Measurements from ENCODE around the gene URB1. TPM values are rescaled to one million over a fixed set of nuclear protein-coding genes. Genes with fewer than 3 reads are reported as not detected.
"Not testable (repeated sequence)": the region's sequence is repeated elsewhere in the genome, so short reads cannot be mapped to it uniquely, and the experiment has no call there.

URB1 gene
- total RNA-seq, 1 donor from 2014 or later = 14.3 TPM

DNA sequence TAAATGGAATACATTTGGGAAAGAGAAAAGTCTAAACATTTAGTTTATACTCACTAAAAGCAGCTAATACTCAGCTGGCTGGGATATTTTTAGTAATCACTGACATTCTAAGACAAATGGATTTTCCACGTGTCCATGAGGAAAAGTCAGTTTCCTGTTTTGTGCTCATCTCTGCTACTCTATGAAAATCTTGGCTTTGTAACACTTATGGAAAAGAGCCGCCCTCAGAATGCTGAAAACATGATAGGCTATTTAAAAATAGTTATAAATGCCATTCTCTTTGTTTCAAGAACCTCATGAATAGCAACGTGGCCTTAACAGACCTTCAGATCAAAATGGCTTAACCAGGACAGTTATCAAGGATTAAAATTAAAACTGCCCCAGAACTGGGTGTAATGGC is 64.2 kb downstream of the URB1 start:
- no peak for DNase-seq (ENCODE audit: low spot score in 2 of 2)

DNA sequence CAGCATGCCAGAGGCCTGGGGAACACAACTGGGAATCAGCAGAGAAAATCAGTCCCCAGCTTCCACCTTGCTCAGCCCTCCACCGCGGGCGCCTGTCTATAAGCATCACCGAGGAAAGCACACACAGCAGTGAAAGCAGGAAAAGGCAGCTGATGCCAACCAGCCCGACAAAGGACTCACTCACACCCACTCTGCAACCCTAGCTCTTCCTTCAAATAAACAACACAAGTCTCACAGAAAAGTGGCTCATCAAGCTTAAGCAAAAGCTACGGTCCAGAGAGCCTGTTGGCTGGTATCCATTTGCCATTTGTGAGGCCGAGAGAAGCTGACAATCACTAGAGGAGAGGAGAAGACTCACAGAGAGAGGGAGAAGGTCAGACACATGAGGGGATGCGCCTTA is 67.1 kb downstream of the URB1 start:
- DNase-seq (ENCODE audit: low spot score in 2 of 2) (no peak), FAIRE-seq (no peak)

More for the DNA sequence above, 64.2 kb downstream of the URB1 start:
- no peak for FAIRE-seq

DNA sequence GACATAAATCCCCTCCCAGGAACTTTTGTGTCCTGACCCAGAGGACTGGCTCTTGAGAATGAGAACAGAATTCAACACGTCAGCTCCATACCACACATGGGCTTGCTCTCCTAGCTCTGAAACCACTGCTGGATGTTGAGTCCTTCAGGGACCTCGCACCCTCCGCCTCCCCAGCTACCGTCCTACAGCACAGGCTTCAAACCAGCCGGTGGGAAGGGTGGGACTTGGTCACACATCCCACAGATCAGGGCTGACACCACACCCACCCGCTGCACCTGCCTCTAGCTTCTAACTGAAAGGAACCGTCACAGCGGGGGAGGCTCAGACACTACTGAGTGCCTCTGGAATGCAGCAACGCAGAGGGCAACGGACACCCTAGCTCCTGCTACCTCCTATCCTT is 70.1 kb downstream of the URB1 start:
- DNase-seq (ENCODE audit: low spot score in 2 of 2) = no peak
- no peak for FAIRE-seq

DNA sequence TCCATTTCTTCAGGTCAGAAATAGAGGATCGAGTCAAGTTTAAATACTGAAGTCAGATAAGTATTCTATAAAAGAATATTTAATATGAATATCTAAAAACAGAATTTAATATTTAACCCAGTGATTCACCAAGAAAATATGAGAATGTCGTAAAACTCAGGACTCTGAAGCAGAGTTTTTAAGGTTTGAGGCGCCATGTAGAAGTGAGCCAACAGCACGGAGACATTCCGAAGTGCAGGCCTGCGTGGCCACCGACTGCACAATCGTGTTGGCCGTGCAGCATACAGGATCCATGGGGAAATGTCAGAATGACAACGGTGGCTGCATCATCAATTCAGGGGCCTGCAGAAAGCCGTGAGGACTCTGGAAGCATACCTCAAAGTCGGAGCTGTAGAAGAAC is 70.7 kb downstream of the URB1 start:
- no peak for FAIRE-seq

DNA sequence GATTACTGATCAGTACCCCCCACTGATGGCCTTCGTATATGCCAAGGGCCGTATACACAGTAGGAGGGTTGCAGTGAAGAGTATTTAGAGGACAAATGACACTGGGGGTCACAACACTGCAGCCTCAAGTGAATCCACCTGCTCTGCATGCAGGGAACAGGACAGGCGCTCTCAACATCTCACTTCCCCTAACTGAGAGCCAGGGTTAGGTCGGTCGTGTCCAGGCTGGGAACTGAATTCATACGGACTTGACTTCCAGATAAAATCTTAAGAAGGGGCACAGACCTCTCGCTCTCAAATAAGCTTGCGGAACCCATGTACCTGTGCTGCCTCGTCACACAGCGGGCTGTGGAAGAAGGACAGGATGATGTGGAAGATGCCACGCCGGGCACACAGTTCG is 71.3 kb downstream of the URB1 start:
- DNase-seq (ENCODE audit: low spot score in 2 of 2) (no peak), FAIRE-seq (no peak)

More for the DNA sequence above, 70.7 kb downstream of the URB1 start:
- DNase-seq (ENCODE audit: low spot score in 2 of 2) = no peak

DNA sequence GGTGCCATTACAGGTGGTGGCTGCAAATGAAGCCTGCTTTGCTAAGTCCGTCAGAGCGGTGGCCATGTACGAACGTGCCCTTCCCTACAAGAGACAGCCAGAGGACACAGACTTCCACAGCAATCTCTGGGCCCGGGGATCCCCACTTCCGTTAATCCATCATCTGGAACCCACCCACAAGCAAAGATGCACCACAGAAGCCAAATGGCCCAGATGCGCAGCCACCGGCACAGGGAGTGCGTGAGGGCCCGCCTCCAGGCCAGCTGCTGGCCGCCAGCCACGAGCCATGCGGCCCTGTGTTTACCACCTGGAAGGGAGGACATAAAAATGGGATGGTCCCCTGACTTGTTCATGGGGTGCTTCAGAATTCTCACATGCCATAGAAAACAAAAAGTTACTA is 72.1 kb downstream of the URB1 start:
- DNase-seq (ENCODE audit: low spot score in 2 of 2) = no peak
- no peak for FAIRE-seq

DNA sequence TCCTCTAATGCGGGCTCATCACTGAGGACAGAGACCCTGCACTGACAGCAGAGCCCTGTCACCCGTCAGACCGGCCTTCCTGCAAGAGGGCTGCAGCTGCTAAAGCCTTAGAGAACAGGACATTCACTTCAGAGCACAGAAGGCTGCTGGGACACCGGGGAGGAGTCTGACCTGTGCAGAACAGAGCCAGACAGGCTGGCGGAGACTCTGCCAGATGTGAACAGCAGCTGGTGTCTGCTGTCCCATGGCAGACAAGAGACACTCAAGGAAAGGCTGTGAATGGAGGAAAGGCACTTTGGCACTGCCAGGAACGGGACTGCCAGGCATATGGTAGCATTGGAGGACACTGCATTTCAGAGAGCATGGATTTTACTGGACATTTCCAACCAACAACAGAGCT is 72.8 kb downstream of the URB1 start:
- FAIRE-seq = no peak
- DNase-seq (ENCODE audit: low spot score in 2 of 2) = no peak

DNA sequence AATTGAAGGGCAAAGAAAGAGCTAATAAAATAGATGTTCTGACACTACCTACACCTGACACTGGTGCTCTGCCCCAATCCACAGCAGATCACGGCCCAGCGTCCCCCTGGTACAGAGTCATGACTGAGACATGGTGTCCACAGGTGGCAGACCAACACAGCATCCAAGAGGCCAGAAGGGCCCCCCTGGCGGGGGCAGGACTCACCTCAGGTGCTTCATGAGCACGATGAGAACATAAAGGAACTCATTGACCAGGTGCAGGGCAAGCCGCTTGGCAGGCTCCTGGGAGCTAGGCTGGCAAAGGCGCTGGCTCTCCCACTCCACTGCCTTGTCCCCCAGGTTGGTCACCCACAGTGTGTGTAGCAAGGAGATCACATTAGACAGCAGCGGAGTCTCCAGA is 73.8 kb downstream of the URB1 start:
- no peak for DNase-seq (ENCODE audit: low spot score in 2 of 2)
- FAIRE-seq = no peak

DNA sequence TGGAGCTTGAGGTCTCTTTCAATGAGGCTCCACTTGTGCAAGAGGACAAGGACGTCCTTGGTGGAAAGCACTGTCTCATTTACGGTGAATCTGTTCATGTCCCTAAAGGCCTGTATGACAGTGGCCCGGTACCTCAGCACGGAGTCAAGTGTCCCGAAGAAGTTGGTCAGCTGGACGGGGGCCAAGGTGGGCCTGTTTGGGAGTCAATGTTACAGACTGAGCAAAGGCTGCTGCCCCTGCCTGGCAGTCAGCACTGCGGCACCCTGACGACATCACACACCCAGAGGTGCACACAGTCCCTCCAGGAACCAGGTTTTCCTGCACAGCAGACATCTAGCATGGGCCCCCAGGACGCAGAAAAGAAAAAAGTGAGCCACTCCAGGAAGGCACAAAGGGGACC is 75.1 kb downstream of the URB1 start:
- DNase-seq (ENCODE audit: low spot score in 2 of 2) (no peak), FAIRE-seq (no peak)

DNA sequence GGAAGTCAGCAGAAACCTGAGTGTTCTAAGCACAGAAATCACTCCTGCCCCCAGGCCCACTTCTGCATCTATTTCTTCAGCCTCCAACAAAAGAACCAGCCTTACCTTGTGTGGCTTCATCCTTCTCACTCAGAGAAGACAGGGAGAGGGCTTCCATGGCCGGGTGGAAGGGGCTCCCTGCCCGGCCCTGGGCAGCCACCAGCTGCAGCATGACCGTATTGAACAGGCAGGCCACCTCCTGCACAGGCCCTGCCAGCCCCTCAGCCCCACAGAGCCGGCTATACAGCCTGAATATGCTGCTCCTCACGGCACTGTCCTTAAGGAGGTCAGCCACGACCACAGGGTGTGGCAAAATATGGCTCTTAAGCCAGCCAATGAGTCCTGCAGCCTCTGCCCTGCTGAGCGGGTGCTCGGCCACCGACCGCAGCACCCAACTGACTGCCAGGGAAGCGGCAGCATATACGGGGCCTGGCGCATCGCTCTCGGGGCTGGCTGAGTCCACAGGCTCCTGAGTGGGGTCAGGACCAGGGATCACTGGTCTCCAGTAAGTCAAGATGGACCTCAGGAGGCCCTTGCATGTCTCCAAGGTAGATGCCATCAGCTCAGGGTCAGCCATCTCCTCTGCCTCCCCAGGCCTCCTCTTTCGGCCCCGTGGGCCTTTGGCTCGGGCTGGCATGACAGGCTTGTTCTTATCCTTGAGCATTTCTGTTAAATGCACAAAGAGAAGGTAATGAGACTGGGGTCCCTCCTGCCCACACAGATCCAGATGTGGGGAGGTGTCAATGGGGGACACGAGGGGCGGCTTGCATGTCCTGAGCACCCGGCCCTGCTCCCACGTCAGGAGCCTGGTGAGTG is 76.2 kb downstream of the URB1 start:
- FAIRE-seq = no peak

DNA sequence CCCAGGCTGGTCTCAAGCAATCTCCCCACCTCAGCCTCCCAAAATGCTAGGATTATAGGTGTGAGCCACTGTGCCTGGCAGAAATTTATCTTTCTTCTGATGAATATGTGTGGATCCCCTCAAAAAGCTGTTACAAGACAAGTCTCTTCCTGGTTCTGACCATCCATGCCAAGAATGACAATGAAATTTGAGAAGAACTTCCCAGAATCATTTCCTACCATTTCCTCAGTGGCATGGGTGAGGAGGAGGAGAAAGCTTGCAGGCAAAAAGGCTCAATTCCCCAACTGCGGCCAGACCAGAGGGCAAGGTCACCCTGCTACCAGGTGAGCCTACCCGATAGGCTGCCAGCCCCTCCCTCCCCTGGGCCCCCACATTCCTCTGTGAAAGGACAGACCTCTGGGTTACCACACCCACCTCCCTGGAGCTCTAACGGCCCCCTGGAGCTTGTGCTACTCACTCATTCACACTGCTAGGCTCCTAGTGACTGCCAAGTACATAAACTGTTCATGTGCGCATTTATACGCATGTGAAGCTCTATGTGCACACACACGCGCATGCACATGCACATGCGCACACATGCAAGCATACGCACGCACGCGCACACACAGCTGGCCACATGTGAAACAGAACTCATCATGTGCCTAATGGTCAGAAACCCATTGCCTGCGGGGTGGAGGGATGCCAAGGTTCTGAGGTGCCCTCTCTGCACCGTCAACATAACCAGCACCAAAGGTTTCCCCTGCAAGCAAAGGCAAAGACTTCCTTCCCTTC is 77.1 kb downstream of the URB1 start:
- FAIRE-seq = no peak
- DNase-seq (ENCODE audit: low spot score in 2 of 2) = no peak

More for the DNA sequence above, 76.2 kb downstream of the URB1 start:
- DNase-seq (ENCODE audit: low spot score in 2 of 2) = no peak

DNA sequence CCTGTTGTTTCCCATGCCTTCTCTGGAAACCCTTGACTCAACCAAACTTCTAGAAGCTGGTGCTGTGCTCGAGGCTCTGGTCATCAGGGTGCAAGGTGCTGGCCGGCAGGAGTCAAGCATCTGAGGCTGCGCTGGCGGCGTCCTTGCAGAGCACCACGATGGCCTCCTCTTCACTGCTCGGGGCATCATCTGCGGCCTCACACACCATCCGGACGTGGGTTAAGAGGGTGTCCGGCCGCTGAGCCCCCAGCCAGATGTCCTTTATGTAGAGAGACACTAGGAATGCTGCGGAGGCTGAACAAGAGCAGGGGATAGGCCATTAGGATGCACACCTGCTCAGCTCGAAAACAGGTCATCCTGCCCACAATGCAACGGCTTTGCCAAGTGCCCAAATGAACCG is 78.0 kb downstream of the URB1 start:
- DNase-seq (ENCODE audit: low spot score in 2 of 2) = no peak
- FAIRE-seq = no peak

DNA sequence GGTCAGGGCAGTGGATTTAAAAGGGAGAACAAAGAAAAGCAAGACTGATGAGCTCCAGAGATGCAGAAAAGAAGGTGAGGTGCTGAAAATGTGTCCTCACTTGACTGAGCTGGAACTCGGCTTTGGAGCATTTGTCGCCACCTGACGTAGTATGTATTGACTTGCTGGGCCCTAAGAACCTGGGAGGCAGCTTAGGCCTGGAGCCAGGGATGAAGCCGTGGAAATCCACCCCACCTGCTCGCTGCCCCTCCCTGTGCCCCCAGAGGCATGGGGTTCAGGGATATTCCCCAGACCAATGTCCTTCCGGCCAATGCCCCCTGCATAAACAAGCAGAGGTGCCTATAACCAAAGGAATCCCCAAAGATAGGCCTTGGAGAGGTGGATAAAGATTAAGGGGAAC is 79.8 kb downstream of the URB1 start:
- FAIRE-seq = no peak

DNA sequence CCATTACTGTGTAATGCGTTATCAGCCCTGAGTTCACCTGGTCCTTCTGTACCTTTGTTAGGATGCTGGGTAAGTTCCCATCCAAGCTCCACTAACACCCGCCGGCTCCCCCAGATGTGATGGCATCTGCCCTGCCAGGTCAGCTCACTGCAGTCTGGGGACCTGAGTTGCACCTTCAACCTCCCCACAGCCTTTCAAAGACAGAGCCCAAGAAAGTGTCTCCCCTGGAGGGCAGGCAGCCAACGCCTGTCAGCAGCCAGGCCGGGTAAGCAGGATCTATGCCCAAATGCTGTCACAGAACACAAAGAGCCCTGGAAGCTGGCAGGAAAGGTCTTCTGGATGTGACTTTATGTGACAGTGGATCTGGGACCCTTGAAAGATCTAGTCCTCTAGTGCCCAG is 80.5 kb downstream of the URB1 start:
- DNase-seq (ENCODE audit: low spot score in 2 of 2) = no peak
- no peak for FAIRE-seq

More for the DNA sequence above, 79.8 kb downstream of the URB1 start:
- DNase-seq (ENCODE audit: low spot score in 2 of 2) = no peak

DNA sequence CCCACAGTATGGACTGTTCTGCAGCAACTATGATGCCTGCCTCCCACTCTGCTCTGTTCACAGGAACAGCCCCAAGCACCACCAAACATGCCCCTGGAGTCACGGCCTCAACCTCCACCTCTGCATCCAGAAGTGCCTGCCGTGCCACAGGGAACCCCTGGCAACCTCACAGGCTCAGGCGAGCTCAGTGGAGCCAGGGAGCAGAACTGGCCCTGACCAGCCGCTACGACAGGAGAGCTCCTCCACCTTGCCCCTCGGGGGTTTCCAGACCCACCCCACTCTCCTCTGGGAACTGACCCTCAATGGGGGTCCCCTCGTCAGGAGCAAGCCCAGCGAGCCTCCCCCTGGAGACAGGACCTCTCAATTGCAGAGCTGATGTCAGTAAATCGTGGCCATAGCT is 81.2 kb downstream of the URB1 start:
- FAIRE-seq = no peak
- no peak for DNase-seq (ENCODE audit: low spot score in 2 of 2)

DNA sequence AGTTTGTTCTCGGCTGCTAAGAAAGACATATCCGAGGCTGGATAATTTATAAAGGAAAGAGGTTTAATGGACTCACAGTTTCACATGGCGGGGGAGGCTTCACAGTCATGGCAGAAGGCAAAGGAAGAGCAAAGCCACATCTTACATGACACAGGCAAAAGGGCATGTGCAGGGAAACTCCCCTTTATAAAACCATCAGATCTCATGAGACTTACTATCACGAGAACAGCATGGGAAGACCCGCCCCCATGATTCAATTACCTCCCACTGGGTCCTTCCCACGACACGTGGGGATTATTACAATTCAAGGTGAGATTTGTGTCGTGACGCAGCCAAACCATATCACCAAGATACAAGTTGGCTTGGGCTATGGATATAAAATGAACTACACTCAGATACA is 81.8 kb downstream of the URB1 start:
- not testable (repeated sequence) for DNase-seq (ENCODE audit: low spot score in 2 of 2); FAIRE-seq

DNA sequence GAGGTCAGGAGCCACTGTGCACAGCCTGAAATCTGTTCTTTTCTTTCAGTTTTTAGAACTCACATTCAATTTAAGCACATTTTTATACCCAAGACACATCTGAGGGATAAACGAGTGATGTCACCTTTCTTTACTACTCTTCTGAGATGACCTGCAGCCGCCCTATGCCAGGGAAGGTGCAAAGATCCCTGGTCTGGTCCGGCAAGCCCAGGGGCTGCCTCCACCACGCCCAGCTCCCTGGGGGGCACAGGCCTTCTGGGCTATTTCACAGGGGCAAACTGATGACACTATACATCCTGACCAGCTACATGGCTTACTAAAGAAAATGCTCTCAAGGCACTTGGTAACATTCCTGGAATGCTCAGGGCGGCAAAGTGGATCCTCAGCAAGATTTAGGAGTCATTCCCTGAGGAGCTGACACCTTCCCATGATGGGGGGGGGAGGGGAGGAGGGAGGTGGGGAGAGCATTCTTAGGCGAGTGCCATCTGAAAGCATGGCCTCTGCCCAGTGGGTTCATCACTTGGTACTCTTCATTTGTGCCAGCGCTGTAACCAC is 82.8 kb downstream of the URB1 start:
- FAIRE-seq (no peak), DNase-seq (ENCODE audit: low spot score in 2 of 2) (no peak)

DNA sequence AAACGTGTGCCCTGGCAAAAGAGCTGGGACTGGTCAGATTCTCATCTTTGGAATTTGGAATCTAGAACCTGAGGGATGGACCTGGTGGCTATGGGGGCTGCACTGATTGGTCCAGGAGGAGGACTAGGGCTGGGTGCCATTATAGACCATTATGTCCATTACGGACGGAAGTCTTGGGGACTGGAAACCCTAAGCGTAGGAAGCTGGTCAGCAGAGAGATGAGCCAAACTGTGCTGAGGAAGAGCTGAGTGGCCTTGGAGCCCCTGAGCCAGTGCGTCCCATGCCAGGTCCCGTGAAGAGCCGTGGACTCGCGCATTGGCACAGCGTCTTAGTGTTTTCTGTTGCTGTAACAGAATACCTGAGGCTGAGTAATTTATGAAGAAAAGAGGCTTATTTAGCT is 84.1 kb downstream of the URB1 start:
- DNase-seq (ENCODE audit: low spot score in 2 of 2) (no peak), FAIRE-seq (no peak)

DNA sequence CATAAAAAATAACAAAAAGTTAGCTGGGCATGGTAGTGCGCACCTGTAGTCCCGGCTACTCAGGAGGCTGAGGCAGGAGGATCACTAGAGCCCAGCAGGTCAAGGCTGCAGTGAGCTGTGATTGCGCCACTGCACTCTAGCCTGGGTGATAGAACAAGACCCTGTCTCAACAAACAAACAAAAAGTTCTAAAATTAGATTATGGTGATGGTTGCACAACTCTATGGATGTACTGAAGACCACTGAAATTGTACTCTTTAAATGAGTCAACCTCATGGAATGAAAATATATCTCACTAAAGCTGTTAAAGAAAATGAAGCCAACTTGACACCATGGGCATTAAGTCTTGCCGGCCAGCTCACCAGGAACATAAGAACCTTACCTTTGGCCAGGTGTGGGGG is 85.1 kb downstream of the URB1 start:
- DNase-seq (ENCODE audit: low spot score in 2 of 2) (no peak), FAIRE-seq (no peak)

DNA sequence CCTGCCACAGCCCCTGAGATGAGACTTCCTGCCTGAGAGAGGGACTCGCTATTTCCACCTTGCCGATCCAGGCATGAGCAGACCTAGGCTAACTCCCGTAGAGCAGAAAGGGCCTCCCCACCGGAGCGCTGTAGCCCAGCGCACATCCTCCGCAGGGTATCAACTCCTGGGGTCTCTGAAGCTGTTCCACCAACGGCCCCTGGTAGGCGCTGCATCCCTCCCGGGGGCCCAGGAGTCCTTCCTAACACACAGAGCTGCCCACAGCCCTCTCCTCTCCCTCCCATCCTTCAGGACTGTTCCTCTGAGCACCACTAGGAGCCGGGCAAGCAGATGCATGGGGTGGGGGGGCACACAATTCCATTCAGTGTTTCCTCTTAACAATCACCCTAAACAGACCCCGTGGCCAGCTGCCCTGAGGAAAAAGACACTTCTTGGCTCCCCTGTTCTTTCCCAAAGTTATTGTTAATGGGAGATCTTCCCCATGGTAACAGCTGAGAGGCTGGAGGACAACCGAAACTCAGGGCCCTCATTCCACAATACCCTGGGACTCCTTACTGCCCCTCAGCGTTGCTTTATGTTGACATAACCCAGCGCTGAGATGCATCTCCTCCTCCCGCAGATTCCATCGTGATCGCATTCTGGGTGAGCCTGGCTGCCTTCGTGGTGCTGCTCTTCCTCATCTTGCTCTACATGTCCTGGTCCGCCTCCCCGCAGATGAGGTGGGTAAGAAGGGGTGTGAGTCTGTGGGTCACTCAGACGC is 86.6 kb downstream of the URB1 start:
- FAIRE-seq (no peak), DNase-seq (ENCODE audit: low spot score in 2 of 2) (peak; percentile 52 to 60)

DNA sequence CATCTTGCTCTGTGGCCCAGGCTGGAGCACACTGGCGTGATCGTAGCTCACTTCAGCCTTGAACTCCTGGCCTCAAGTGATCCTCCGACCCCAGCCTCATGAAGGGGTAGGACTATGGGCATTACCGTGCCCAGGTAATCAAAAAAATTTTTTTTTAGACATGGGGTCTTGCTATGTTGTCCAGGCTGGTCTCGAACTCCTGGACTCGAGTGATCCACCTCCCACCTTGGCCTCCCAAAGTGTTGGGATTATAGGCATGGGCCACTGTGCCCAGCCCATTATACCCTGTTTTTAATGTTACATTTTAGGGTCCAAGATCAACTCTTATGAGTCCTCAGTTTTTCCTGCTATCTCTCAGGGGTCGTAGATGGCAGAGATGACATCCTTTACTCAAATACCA is 87.8 kb downstream of the URB1 start:
- FAIRE-seq (no peak), DNase-seq (ENCODE audit: low spot score in 2 of 2) (no peak)
